GM18505 (cell line): Measurements from ENCODE around the gene ARIH2.

Experiments
- ATAC-seq: cut with Tn5 transposase; IDR thresholded peaks from one replicate; pipeline ENCODE4 v1.9.1; 2021; ENCODE audit not compliant: unreplicated experiment
- POLR2A ChIP-seq: IDR thresholded peaks from 4 replicates; pipeline ENCODE4 v1.6.1; 2011; ENCODE audit warnings: borderline replicate concordance; ENCODE audit not compliant: insufficient read depth, insufficient read length; ENCODE audit errors: extremely low read depth

ARIH2 gene

GRCh38 chr3:48915296-48915695, 3.3 kb upstream of the ARIH2 start:
- ATAC-seq: no peak
- no peak for TF ChIP-seq POLR2A

GRCh38 chr3:48919215-48920138, 835 bp downstream of the ARIH2 start:
- peak; percentile 47 for TF ChIP-seq POLR2A
- ATAC-seq: peak; percentile 15

- no peak for TF ChIP-seq POLR2A
- ATAC-seq: no peak
Measured at GRCh38 chr3:48926425-48927392, 8.1 kb downstream of the ARIH2 start.

GRCh38 chr3:48927928-48928327, 9.3 kb downstream of the ARIH2 start:
- no peak for ATAC-seq
- TF ChIP-seq POLR2A: no peak

GRCh38 chr3:48928679-48929078, 10.0 kb downstream of the ARIH2 start:
- no peak for ATAC-seq
- no peak for TF ChIP-seq POLR2A

GRCh38 chr3:48929358-48930035, 10.9 kb downstream of the ARIH2 start:
- ATAC-seq: no peak
- TF ChIP-seq POLR2A: no peak

GRCh38 chr3:48930590-48930989, 11.9 kb downstream of the ARIH2 start:
- no peak for TF ChIP-seq POLR2A
- no peak for ATAC-seq

- ATAC-seq: no peak
- no peak for TF ChIP-seq POLR2A
Measured at GRCh38 chr3:48931944-48932580, 13.4 kb downstream of the ARIH2 start.

- TF ChIP-seq POLR2A: no peak
- no peak for ATAC-seq
Measured at GRCh38 chr3:48934333-48934991, 15.8 kb downstream of the ARIH2 start.

GRCh38 chr3:48935530-48935929, 16.9 kb downstream of the ARIH2 start:
- no peak for TF ChIP-seq POLR2A
- no peak for ATAC-seq

GRCh38 chr3:48938156-48938555, 19.5 kb downstream of the ARIH2 start:
- TF ChIP-seq POLR2A: no peak
- no peak for ATAC-seq

GRCh38 chr3:48938689-48939088, 20.0 kb downstream of the ARIH2 start:
- ATAC-seq: no peak
- TF ChIP-seq POLR2A: no peak

- ATAC-seq: no peak
- TF ChIP-seq POLR2A: no peak
Measured at GRCh38 chr3:48945432-48945831, 26.8 kb downstream of the ARIH2 start.
